Measurements from ENCODE around the gene HOPX.
"Not testable (repeated sequence)": the region's sequence is repeated elsewhere in the genome, so short reads cannot be mapped to it uniquely, and the experiment has no call there.

Gene HOPX

GRCh38 chr4:56613101-56613862 is 67.8 kb downstream of the HOPX start:
- Histone ChIP-seq H3K4me2 (ENCODE audit: low read length) (no peak overlapping the region), H3K36me3 (ENCODE audit: control insufficient read depth, low read length) (no peaks in the 10 kb centered on the region), H3K9me3 (ENCODE audit: control insufficient read depth, insufficient read depth, low read length) (no peaks in the 10 kb centered on the region), H4K20me1 (ENCODE audit: control insufficient read depth, insufficient read depth, low read depth, low read length) (no peaks in the 10 kb centered on the region), H3K9me2 (replicated peaks; ENCODE audit: control insufficient read depth, low read length) (no peaks in the 10 kb centered on the region), H3K27me3 (ENCODE audit: control insufficient read depth, low read length) (peaks cover 22% of the 10 kb centered on the region), H3F3A (ENCODE audit: control insufficient read depth, insufficient read depth) (no peaks in the 10 kb centered on the region), H3K27ac (ENCODE audit: low read depth, low read length) (no peak overlapping the region), H3K4me3 (ENCODE audit: low read length) (no peak overlapping the region), H3K4me1 (ENCODE audit: control insufficient read depth, low read length) (peaks cover 5% of the 10 kb centered on the region; the same call in 1 of the 2 replicates), H3K79me2 (ENCODE audit: control insufficient read depth, low read length) (no peaks in the 10 kb centered on the region)
- TF ChIP-seq EZH2phosphoT487 (IDR thresholded peaks at IDR 0.05; ENCODE audit: borderline replicate concordance, low read length): no peak
- no peak for TF ChIP-seq CTCF (IDR thresholded peaks at IDR 0.05; ENCODE audit: low read depth, low read length, poor library complexity, severe bottlenecking)

- Histone ChIP-seq H3K27ac (ENCODE audit: low read depth, low read length) (no peak overlapping the region), H3K4me2 (ENCODE audit: low read length) (no peak overlapping the region)
- TF ChIP-seq CTCF (IDR thresholded peaks at IDR 0.05; ENCODE audit: low read depth, low read length, poor library complexity, severe bottlenecking) (no peak), EZH2phosphoT487 (IDR thresholded peaks at IDR 0.05; ENCODE audit: borderline replicate concordance, low read length) (no peak)
Measured at GRCh38 chr4:56612282-56612681, 68.8 kb downstream of the HOPX start.

GRCh38 chr4:56611501-56611900 is 69.6 kb downstream of the HOPX start:
- Histone ChIP-seq H4K20me1 (ENCODE audit: control insufficient read depth, insufficient read depth, low read depth, low read length) (no peaks in the 10 kb centered on the region), H3K9me3 (ENCODE audit: control insufficient read depth, insufficient read depth, low read length) (no peaks in the 10 kb centered on the region), H3K27ac (ENCODE audit: low read depth, low read length) (no peak overlapping the region), H3K4me3 (ENCODE audit: low read length) (no peak overlapping the region), H3K27me3 (ENCODE audit: control insufficient read depth, low read length) (peaks cover 22% of the 10 kb centered on the region), H3K36me3 (ENCODE audit: control insufficient read depth, low read length) (no peaks in the 10 kb centered on the region), H3K9me2 (replicated peaks; ENCODE audit: control insufficient read depth, low read length) (no peaks in the 10 kb centered on the region), H3K79me2 (ENCODE audit: control insufficient read depth, low read length) (no peaks in the 10 kb centered on the region), H3F3A (ENCODE audit: control insufficient read depth, insufficient read depth) (no peaks in the 10 kb centered on the region), H3K4me2 (ENCODE audit: low read length) (no peak overlapping the region), H3K4me1 (ENCODE audit: control insufficient read depth, low read length) (peaks cover 5% of the 10 kb centered on the region; the same call in 1 of the 2 replicates)
- no peak for TF ChIP-seq EZH2phosphoT487 (IDR thresholded peaks at IDR 0.05; ENCODE audit: borderline replicate concordance, low read length)
- no peak for TF ChIP-seq CTCF (IDR thresholded peaks at IDR 0.05; ENCODE audit: low read depth, low read length, poor library complexity, severe bottlenecking)

More at GRCh38 chr4:56612282-56612681, 68.8 kb downstream of the HOPX start:
- H3K9me2 ChIP-seq (replicated peaks; ENCODE audit: control insufficient read depth, low read length): no peaks in the 10 kb centered on the region
- H3K9me3 ChIP-seq (ENCODE audit: control insufficient read depth, insufficient read depth, low read length): no peaks in the 10 kb centered on the region
- H4K20me1 ChIP-seq (ENCODE audit: control insufficient read depth, insufficient read depth, low read depth, low read length): no peaks in the 10 kb centered on the region
- no peaks in the 10 kb centered on the region for H3F3A ChIP-seq (ENCODE audit: control insufficient read depth, insufficient read depth)
- H3K36me3 ChIP-seq (ENCODE audit: control insufficient read depth, low read length): no peaks in the 10 kb centered on the region
- H3K79me2 ChIP-seq (ENCODE audit: control insufficient read depth, low read length): no peaks in the 10 kb centered on the region
- peaks cover 5% of the 10 kb centered on the region; the same call in 1 of the 2 replicates for H3K4me1 ChIP-seq (ENCODE audit: control insufficient read depth, low read length)
- peaks cover 22% of the 10 kb centered on the region for H3K27me3 ChIP-seq (ENCODE audit: control insufficient read depth, low read length)
- H3K4me3 ChIP-seq (ENCODE audit: low read length): no peak overlapping the region

- not testable (repeated sequence) for H3K4me1 ChIP-seq (ENCODE audit: control insufficient read depth, low read length); H3K36me3 ChIP-seq (ENCODE audit: control insufficient read depth, low read length); H3K4me2 ChIP-seq (ENCODE audit: low read length); H3F3A ChIP-seq (ENCODE audit: control insufficient read depth, insufficient read depth); H3K9me3 ChIP-seq (ENCODE audit: control insufficient read depth, insufficient read depth, low read length); H3K9me2 ChIP-seq (replicated peaks; ENCODE audit: control insufficient read depth, low read length); H4K20me1 ChIP-seq (ENCODE audit: control insufficient read depth, insufficient read depth, low read depth, low read length); H3K27ac ChIP-seq (ENCODE audit: low read depth, low read length); H3K4me3 ChIP-seq (ENCODE audit: low read length); H3K79me2 ChIP-seq (ENCODE audit: control insufficient read depth, low read length)
- peaks cover 22% of the 10 kb centered on the region for H3K27me3 ChIP-seq (ENCODE audit: control insufficient read depth, low read length)
Measured at GRCh38 chr4:56610170-56610569, 70.9 kb downstream of the HOPX start.
